A172 (cell line): Measurements from ENCODE around the gene CDCA7L. TPM values are rescaled to one million over a fixed set of nuclear protein-coding genes. Genes with fewer than 3 reads are reported as not detected.

ENCODE experiments used
- DNase-seq: peaks from one replicate; pipeline ENCODE4 v3.0.0-alpha.2; 2015; ENCODE audit warnings: low spot score
- total RNA-seq: library from RNA; depleted of rRNA; stranded (reverse); fragments of >200 nt; shearing (Covaris generic); gene quantifications from 2 replicates; pipeline ENCODE4 v1.2.3, GENCODE V29; 2014; rRNA removed

CDCA7L gene, protein sequence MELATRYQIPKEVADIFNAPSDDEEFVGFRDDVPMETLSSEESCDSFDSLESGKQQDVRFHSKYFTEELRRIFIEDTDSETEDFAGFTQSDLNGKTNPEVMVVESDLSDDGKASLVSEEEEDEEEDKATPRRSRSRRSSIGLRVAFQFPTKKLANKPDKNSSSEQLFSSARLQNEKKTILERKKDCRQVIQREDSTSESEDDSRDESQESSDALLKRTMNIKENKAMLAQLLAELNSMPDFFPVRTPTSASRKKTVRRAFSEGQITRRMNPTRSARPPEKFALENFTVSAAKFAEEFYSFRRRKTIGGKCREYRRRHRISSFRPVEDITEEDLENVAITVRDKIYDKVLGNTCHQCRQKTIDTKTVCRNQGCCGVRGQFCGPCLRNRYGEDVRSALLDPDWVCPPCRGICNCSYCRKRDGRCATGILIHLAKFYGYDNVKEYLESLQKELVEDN
- 97.8 and 100 TPM in 2 replicates for total RNA-seq

DNA sequence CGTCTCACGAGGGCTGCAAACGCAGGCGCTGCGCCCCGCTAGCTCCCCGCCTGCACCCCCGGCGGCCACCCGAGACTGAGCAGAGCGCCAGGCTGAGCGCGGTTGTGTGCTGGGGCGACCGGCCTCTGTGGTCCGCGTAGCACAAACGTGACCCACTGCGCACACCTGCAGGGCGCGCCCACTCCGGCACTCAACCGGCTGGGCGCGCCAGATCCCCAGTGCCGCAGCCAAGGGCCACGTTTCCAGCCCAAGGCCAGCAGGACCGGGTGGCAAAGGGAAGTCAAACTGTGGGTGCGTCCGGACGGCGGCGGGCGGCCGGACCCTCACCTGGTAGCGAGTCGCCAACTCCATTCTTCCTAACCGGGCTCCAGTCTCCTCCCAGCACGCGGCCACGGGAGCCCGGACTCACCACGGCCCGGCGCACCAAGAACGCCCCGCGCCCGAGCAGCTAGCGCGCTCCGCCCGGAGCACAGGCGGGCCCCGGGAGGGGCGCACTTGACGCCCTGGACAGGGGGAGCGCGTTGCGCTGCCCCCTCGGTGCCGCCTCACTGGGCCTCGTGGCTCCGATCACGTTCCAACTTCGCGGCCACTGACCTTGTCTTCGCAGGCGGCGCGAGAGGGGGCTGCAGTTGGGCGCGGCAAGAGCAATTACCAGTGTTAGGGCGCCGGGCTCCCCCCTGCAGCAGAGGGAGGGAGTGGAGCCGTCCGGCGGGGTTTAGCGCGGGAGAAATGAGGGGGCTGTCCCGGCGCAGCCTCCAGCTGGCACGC lies at the start of gene CDCA7L:
TSS of gene CDCA7L (minus strand) at position 446 of the 768 bp plus-strand sequence. CDS start at position 351, 95 bp downstream.
- DNase-seq = peak; percentile 73

DNA sequence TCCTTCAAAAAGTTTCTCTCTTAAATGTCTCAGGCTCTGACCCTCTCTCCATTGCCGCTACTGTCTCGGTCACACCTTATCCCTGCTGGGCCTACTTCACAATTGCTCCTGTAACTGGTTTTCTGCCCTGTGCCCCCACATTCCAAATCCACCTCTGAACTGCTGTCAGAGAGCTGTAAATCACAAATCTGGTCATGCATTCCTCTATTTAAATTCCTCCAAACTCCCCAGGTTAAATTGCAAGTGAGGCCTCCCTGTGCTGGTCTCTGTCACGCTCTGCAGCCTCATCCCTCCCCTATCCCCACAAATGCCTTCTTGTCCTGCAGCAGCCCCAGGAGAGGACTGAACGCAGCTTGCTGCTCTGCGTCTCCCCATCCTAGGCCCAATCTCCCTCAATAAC lies 40.4 kb upstream of the CDCA7L start:
- no peak for DNase-seq

DNA sequence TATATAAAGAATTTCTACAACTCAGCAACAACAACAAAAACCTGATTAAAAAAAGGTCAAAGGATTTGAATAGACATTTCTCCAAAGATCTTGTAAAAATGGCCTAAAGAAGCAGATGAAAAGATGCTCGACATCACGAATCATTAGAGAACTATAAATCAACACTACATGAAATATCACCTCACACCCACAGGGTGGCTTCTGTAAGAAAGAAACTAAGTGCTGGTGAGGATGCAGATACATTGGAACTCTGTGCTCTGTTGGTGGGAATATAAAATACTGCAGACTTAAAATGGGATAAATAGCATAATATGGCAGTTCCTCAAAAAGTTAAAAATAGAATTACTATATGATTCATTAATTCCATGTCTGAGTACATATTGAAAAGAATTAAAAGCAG lies 38.3 kb upstream of the CDCA7L start:
- DNase-seq = no peak

DNA sequence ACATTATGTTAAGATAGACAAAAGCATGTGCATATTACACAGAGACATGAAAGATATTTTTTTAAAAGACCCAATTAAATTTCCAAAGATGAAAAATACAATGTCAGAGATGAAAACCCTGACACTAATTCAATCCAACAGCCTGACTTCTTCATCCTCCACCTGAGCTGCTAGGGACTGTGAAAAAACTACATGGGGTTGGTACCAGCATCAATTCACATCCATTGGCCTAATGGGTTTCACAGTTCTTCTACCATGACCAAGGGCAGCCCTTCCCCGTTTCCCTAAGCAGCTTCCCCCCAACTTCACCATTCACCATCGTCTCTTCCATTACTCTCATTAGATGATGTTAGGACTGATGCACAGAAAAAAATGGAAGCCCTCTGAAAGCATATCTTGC lies 37.4 kb upstream of the CDCA7L start:
- DNase-seq = no peak

- DNase-seq = no peak
Measured at GRCh38 chr7:21981524-21981923, 35.8 kb upstream of the CDCA7L start.

GRCh38 chr7:21980926-21981500 lies 35.3 kb upstream of the CDCA7L start:
- DNase-seq = no peak

- DNase-seq = peak; percentile 79
Measured at GRCh38 chr7:21972397-21972784, 26.7 kb upstream of the CDCA7L start.

GRCh38 chr7:21971780-21972396 lies 26.2 kb upstream of the CDCA7L start:
- peak; percentile 35 for DNase-seq

GRCh38 chr7:21969822-21970221 lies 24.1 kb upstream of the CDCA7L start:
- no peak for DNase-seq

DNA sequence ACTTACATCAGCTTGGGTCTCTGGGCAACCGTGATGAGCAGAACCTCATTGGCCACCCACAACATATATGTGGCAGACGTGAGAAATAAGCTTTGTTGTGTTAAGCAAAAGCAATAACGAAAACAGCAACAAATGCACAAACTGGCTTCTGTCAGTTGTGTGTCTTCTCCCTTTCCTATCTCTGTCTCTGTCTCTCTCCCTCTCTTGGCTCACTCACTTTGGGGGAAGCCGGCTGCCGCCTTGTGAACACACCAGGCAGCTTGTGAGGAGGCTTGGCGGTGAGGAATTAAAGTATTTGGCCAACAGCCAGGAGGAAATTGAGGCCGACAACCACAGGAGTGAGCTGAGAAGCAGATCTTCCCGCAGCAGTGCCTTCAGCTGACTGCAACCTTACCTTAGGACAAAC lies 21.9 kb upstream of the CDCA7L start:
- no peak for DNase-seq

GRCh38 chr7:21966271-21966670 lies 20.6 kb upstream of the CDCA7L start:
- no peak for DNase-seq

GRCh38 chr7:21965291-21965690 lies 19.6 kb upstream of the CDCA7L start:
- no peak for DNase-seq

GRCh38 chr7:21962677-21963076 lies 17.0 kb upstream of the CDCA7L start:
- DNase-seq = no peak

- DNase-seq = peak; percentile 88
Measured at GRCh38 chr7:21960922-21961321, 15.2 kb upstream of the CDCA7L start.

- no peak for DNase-seq
Measured at GRCh38 chr7:21959387-21959776, 13.7 kb upstream of the CDCA7L start.

DNA sequence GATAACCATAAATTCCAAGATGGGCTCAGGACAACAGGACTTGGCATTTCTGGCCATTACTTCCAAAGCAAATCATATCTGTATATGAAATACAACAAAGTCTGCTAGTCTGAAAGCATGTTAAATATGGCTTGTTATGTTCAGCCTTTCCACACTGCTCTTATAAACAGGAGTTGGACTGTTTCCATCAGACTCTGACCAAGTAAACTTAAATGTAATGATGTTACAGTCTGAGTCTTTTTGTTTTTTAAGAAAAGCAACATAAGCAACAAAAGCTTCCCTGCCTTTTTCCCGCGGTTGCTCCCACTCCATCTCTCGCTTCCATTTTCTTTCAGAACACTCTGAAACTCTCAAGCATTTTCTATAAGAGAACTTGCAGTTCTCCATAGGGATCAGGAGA lies 8.1 kb upstream of the CDCA7L start:
- DNase-seq = no peak

GRCh38 chr7:21948887-21949540 lies 3.3 kb upstream of the CDCA7L start:
- DNase-seq = no peak

DNA sequence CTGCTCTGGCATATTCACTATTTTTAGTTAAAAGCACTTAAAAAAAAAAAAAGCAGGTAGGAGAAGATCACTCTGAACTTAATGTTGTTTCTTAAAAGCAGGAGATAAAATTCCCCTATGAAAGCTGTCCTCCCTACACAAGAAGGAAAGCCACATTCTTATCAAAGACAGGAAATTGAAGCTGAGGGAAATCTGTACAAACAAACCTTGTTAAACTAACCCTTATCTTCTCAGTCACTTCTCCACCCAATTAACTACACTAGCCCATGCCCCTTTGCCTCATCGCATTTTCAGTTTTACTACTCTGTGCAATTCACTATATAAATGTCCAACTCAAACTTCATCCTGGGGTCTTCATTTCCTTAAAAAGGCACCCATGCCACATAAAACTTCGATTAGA lies 2.7 kb upstream of the CDCA7L start:
- DNase-seq = peak; percentile 20

GRCh38 chr7:21947946-21948345 lies 2.2 kb upstream of the CDCA7L start:
- DNase-seq = no peak

DNA sequence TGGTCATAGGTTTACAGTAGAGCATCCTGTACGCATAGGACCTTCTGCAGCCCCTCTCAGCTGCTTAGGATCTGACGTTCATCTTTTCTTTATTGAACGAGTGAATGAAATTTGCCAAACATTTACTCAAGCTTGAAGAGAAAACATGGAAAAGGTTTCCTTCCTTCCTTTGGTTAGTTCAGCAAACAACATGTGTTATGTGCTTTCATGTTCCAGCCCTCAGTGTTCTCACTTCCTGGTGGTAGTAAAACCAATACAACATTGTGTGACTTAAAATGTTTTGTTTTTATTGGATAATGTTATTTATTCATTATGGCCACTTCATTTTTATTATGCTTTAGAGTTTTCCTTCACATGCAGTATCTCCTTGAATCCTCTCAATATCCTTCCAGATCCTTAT lies 1.4 kb upstream of the CDCA7L start:
- no peak for DNase-seq

DNA sequence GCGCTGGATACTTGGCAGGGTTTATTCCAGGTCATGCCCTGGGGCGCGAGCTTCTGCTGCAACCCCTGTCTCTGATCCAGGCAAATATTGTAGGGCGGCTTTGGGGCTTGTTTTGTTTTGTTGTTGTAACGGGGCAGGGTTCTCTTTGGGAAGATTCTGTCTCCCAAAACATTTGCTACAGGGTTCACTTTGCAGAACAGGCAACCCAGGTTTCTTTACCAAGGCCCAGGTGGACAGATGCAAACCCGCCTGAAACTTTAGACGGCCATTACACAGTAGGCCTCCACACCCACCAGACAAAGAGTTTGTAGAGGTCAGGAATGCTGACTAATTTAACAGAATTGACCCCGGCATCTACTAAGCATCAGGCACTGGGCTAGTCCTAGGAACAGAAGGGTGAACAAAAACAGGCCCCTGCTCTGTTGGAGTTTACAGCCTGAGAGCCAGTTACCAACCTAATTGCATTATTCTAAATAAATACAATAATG lies 567 bp upstream of the CDCA7L start:
- peak; percentile 11 for DNase-seq
